Sigmoid colon (tissue), 7 donors: ENCODE results near the gene MMP2. TPM values are rescaled to one million over a fixed set of nuclear protein-coding genes. Genes with fewer than 3 reads are reported as not detected.
A peak's percentile ranks its signal among the peaks of the same experiment; 100 is the strongest.

Experiments used
- DNase-seq: peaks from one replicate; pipeline ENCODE4 v3.0.0-alpha.2; 2019
- H3K27ac ChIP-seq, 4 donors: fragments of 200-600 bp; sonication (generic); one replicate each; pipeline ENCODE4 v1.5.1; 2016 to 2019; ENCODE audit warnings: mild to moderate bottlenecking in 1 of 4
- H3K27me3 ChIP-seq, 3 donors: fragments of 200-600 bp; sonication (generic); one replicate each; pipeline ENCODE4 v1.5.1; 2019; ENCODE audit warnings: mild to moderate bottlenecking in 1 of 3
- H3K36me3 ChIP-seq, 4 donors: fragments of 200-600 bp; sonication (generic); one replicate each; pipeline ENCODE4 v1.5.1; 2016 to 2019
- H3K4me1 ChIP-seq, 4 donors: fragments of 200-600 bp; sonication (generic); one replicate each; pipeline ENCODE4 v1.5.1; 2017 to 2019
- H3K4me3 ChIP-seq, 4 donors: fragments of 200-600 bp; sonication (generic); one replicate each; pipeline ENCODE4 v1.5.1; 2017 to 2019; ENCODE audit warnings: mild to moderate bottlenecking in 2 of 4, moderate library complexity in 1 of 4
- H3K9me3 ChIP-seq, 4 donors: fragments of 200-600 bp in 3 of 4; sonication (generic) in 3 of 4; one replicate each; pipeline versions ENCODE4 v1.5.1 to v1.6.1; 2013 to 2019
- EP300 ChIP-seq, 4 donors: sonication (generic); formaldehyde crosslinking; IDR thresholded peaks; one replicate each; pipeline ENCODE4 v1.6.1; 2017; ENCODE audit warnings: antibody characterized with exemption in 4 of 4
- POLR2A ChIP-seq, 2 donors: fragments of 450-650 bp; IDR thresholded peaks; one replicate each; pipeline ENCODE4 v1.6.1; 2016; ENCODE audit warnings: antibody characterized with exemption in 2 of 2, mild to moderate bottlenecking in 2 of 2, moderate library complexity in 2 of 2
- POLR2AphosphoS5 ChIP-seq, 4 donors: sonication (generic); formaldehyde crosslinking; IDR thresholded peaks; one replicate each; pipeline ENCODE4 v1.6.1; 2017; ENCODE audit warnings: antibody characterized with exemption in 4 of 4
- WGBS, 2 donors: extraction: QIAGEN DNeasy Blood & Tissue Kit; methylation state at CpG; one replicate each; pipeline ENCODE4 v1.1.7; 2013; 5-methylcytosine and 5-hydroxymethylcytosine counted together
- intact Hi-C: fragments of 100-400 bp; cut with DNase I; formaldehyde crosslinking; loops from one replicate; pipeline ENCODE4 v1.15.1; 2023
- polyA plus RNA-seq, 3 donors: library from polyadenylated mRNA; stranded (reverse); fragments of 200-250 nt; gene quantifications; one replicate each; pipeline ENCODE4 v1.2.3, GENCODE V29; 2013
- total RNA-seq, 4 donors: library from RNA; depleted of rRNA; stranded (reverse); fragments of >200 nt; gene quantifications; one replicate each; pipeline ENCODE4 v1.1.0, GENCODE V29; 2016
- TF ChIP-seq, protein P1 (sequence below), 4 experiments: fragments of 450-650 bp in 3 of 4; fragments of 200-600 bp in 1 of 4; IDR thresholded peaks; one replicate each; pipeline ENCODE4 v1.5.1; 2016 to 2019; ENCODE audit warnings: antibody characterized with exemption in 4 of 4, mild to moderate bottlenecking in 3 of 4, moderate library complexity in 2 of 4
- donor health status: healthy with polysubstance abuse.
- donor health status: Bipolar disorder and iron deficiency.
- donor health status: healthy.

Gene MMP2
- total and polyA plus RNA-seq, 7 donors, result 7.2 to 280 (median 142) TPM

DNA sequence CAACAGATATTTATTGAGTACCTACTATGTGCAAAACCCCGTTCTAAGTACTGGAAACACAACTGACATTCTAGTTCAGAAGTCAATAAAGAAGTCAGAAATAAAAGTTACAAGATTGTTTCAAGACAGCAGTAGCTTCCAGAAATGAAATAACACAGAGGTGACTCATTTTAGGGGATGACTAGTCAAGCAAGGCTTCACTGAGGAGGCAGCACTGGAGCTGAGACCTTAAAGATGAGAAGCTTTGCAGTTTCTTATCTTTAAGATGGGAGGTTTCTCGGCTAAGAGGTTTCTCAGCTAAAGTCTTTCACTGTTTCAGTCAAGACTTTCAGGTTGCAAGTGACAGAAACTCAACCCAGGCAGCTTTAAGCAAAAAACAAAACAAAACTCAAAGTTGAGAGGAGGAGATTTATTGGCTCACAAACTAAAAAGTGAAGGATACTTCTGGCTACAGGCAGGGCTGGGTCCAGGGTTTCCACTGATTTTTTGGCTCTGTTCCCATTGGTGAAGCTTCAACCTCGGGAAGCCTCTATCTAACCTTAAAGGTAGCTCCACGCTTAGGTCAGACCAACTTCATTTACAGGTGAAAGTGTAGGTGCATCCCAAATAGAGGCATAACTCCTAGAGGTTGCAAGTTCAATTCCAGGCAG, 7.4 kb upstream of the MMP2 start:
- peak overlapping the region in 2 of 4 donors; percentile 48 to 51 for H3K27ac ChIP-seq
- no peaks in the 10 kb centered on the region for H3K9me3 ChIP-seq
- intact Hi-C loops, result no loop called here
- DNase-seq, result no peak
- no peaks in the 10 kb centered on the region for H3K36me3 ChIP-seq
- WGBS, 2 donors, result 57 to 74% methylated on average over 4 of the region's 4 CpGs
- H3K27me3 ChIP-seq, result no peaks in the 10 kb centered on the region
- H3K4me1 ChIP-seq, result peaks cover 0 to 24% (median 14%) of the 10 kb centered on the region in 4 donors
- H3K4me3 ChIP-seq, result no peak overlapping the region
- TF ChIP-seq EP300 (IDR thresholded peaks at IDR 0.05), result no peak
- no peak for TF ChIP-seq POLR2AphosphoS5 (IDR thresholded peaks at IDR 0.05)
- no peak for TF ChIP-seq POLR2A (IDR thresholded peaks at IDR 0.05)
- TF ChIP-seq, protein P1, sequence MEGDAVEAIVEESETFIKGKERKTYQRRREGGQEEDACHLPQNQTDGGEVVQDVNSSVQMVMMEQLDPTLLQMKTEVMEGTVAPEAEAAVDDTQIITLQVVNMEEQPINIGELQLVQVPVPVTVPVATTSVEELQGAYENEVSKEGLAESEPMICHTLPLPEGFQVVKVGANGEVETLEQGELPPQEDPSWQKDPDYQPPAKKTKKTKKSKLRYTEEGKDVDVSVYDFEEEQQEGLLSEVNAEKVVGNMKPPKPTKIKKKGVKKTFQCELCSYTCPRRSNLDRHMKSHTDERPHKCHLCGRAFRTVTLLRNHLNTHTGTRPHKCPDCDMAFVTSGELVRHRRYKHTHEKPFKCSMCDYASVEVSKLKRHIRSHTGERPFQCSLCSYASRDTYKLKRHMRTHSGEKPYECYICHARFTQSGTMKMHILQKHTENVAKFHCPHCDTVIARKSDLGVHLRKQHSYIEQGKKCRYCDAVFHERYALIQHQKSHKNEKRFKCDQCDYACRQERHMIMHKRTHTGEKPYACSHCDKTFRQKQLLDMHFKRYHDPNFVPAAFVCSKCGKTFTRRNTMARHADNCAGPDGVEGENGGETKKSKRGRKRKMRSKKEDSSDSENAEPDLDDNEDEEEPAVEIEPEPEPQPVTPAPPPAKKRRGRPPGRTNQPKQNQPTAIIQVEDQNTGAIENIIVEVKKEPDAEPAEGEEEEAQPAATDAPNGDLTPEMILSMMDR (IDR thresholded peaks at IDR 0.05), result no peak

DNA sequence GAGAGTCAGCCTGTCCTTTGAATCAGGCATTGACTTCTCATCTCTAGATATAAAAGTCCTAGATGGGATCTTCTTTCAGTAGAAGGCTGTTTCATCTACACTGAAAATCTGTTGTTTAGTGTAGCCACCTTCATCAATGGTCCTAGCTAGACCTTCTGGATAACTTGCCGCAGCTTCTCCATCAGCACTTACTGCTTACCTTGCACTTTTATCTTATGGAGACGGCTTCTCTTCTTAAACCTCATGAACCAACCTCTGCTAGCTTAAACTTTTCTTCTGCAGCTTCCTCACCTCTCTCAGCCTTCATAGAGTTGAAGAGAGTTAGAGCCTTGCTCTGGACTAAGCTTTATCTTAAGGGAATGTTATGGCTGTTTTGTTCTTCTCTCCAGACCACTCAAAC, 5.4 kb upstream of the MMP2 start:
- Histone ChIP-seq H3K4me1 (peaks cover 0 to 24% (median 14%) of the 10 kb centered on the region in 4 donors), H3K4me3 (no peak overlapping the region), H3K36me3 (no peaks in the 10 kb centered on the region), H3K9me3 (no peaks in the 10 kb centered on the region), H3K27ac (no peak overlapping the region), H3K27me3 (peaks cover 0 to 2% (median 0%) of the 10 kb centered on the region in 3 donors)
- DNase-seq, result no peak
- no peak for TF ChIP-seq POLR2A (IDR thresholded peaks at IDR 0.05)
- TF ChIP-seq POLR2AphosphoS5 (IDR thresholded peaks at IDR 0.05), result no peak
- TF ChIP-seq EP300 (IDR thresholded peaks at IDR 0.05), result no peak
- TF ChIP-seq, protein P1 (IDR thresholded peaks at IDR 0.05), result no peak
- WGBS, 2 donors, result 95 to 97% methylated on average over 2 of the region's 2 CpGs
- intact Hi-C loops, result no loop called here

DNA sequence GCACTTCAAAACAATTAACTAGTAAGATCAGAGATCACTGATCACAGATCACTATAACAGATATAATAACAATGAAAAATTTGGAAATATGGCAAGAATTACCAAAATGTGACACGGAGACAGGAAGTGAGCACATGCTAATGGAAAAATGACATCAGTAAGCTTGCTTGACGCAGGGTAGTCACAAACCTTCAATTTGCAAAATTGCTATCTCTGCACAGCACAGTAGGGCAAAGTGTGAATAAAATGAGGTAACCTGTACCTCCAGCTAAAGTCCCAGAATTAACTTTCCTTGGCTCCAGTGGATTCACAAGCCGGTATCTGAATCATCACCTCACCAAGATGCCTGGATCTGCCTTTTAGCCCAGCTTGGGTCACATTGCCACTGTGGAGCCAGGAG, 4.2 kb upstream of the MMP2 start:
- DNase-seq, result no peak
- Histone ChIP-seq H3K4me1 (peaks cover 0 to 36% (median 23%) of the 10 kb centered on the region in 4 donors), H3K27me3 (peaks cover 0 to 15% (median 7%) of the 10 kb centered on the region in 3 donors), H3K4me3 (no peak overlapping the region), H3K27ac (peak overlapping the region in 3 of 4 donors; percentile 17 to 81 (median 79)), H3K36me3 (no peaks in the 10 kb centered on the region), H3K9me3 (no peaks in the 10 kb centered on the region)
- TF ChIP-seq POLR2A (IDR thresholded peaks at IDR 0.05) (no peak), POLR2AphosphoS5 (IDR thresholded peaks at IDR 0.05) (no peak), EP300 (IDR thresholded peaks at IDR 0.05) (no peak)
- TF ChIP-seq, protein P1 (IDR thresholded peaks at IDR 0.05), result no peak
- intact Hi-C loops, result no loop called here
- WGBS, 2 donors, result 92 to 95% methylated on average over 3 of the region's 3 CpGs

DNA sequence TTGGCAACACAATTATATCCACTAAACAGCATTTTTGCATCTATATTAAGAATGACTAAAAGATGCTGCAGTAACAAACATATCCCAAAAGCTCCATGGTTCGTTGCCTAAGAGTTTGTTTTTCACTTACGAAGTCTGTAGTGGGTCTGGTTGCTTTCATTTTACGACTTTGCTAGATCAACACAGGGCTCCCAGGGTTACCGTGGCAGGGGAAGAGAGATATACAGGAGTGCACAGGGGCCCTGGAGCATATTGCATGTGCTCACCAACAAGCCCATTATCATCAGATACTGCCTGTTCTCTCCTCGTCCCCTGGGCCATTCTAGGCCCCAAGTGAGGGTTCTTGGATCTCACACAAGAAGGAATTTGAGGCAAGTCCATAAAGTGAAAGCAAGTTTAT, 3.1 kb upstream of the MMP2 start:
- DNase-seq, result no peak
- TF ChIP-seq POLR2AphosphoS5 (IDR thresholded peaks at IDR 0.05), result peak in 1 of 4 donors; percentile 37
- no peak for TF ChIP-seq POLR2A (IDR thresholded peaks at IDR 0.05)
- Histone ChIP-seq H3K27me3 (peaks cover 2 to 26% (median 12%) of the 10 kb centered on the region in 3 donors), H3K36me3 (no peaks in the 10 kb centered on the region), H3K4me1 (peaks cover 0 to 40% (median 26%) of the 10 kb centered on the region in 4 donors), H3K4me3 (peak overlapping the region in 1 of 4 donors; percentile 10), H3K9me3 (no peaks in the 10 kb centered on the region), H3K27ac (peak overlapping the region; percentile 79 to 83 (median 81))
- WGBS, 2 donors, result 26 to 52% methylated on average over 5 of the region's 5 CpGs
- intact Hi-C loops, result no loop called here

DNA sequence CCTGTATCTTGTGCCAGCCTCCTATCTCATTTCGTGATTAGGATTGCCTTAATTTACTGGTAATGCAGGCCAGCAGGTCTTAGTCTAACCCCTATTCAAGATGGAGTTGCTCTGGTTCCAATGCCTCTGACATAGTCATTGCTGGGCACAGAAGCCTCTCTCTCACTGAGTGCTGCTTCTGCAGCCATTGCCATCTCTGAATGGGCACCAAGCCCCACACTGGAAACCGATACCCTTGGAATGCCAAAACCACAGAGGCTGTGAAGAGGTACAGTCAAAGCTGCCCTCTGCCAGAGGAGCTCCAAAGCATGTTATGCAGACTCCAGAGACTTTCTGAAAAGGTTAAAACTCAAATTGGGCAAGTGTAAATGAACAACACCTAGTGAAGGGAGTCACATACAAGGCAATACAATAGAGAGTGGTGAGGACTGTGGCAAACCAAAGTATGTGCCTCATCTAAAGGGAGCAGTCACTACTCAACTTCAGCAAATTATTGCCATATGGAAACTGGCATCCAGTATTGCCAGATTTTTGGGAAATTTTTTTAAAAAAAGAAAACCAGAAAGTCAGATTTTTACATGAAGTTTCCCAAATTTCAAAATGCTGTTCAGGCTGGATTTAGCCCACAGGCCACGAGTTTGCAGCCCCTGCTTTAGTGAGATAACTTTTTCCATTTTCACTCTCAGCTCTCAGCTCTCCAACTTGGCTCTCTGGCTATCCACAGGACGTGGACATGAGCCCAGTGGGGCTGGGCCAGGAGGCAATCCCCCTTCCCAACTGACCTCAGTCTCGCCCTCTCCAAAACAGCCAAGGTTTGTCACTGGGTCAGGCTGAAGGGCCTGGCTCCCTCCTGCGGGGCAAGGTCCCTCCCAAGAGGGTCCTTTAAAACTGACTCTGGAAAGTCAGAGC, 2.1 kb upstream of the MMP2 start:
- intact Hi-C loops, result no loop called here

More for the DNA sequence above, 2.1 kb upstream of the MMP2 start:
- WGBS, 2 donors, result 72 to 75% methylated on average over 6 of the region's 6 CpGs
- peak; percentile 86 for DNase-seq
- Histone ChIP-seq H3K36me3 (no peaks in the 10 kb centered on the region), H3K27ac (peak overlapping the region; percentile 79 to 83 (median 81)), H3K9me3 (no peaks in the 10 kb centered on the region), H3K27me3 (peaks cover 2 to 35% (median 15%) of the 10 kb centered on the region in 3 donors), H3K4me1 (peaks cover 0 to 33% (median 21%) of the 10 kb centered on the region in 4 donors), H3K4me3 (no peak overlapping the region)
- TF ChIP-seq POLR2AphosphoS5 (IDR thresholded peaks at IDR 0.05) (peak in 1 of 4 donors; percentile 43), POLR2A (IDR thresholded peaks at IDR 0.05) (no peak)
